Tibial nerve (tissue), 4 donors: Measurements from ENCODE around the gene KIFC1. TPM values are rescaled to one million over a fixed set of nuclear protein-coding genes. Genes with fewer than 3 reads are reported as not detected.
A peak's percentile ranks its signal among the peaks of the same experiment; 100 is the strongest.
"Not testable (repeated sequence)": the region's sequence is repeated elsewhere in the genome, so short reads cannot be mapped to it uniquely, and the experiment has no call there.

Source experiments
- DNase-seq, 2 donors: peaks; one replicate each; pipeline ENCODE4 v3.0.0-alpha.2; 2019; ENCODE audit warnings: low spot score in 2 of 2
- H3K27ac ChIP-seq, 4 donors: fragments of 200-600 bp; sonication (generic) in 3 of 4; one replicate each; pipeline ENCODE4 v1.5.1; 2017 to 2019; ENCODE audit warnings: mild to moderate bottlenecking in 1 of 4
- H3K27me3 ChIP-seq, 2 donors: fragments of 200-600 bp; sonication (generic) in 1 of 2; one replicate each; pipeline versions ENCODE4 v1.5.1 to v1.6.0; 2017 to 2019
- H3K36me3 ChIP-seq, 3 donors: fragments of 200-600 bp; sonication (generic); one replicate each; pipeline ENCODE4 v1.5.1; 2018 to 2019
- H3K4me1 ChIP-seq, 4 donors: fragments of 200-600 bp; sonication (generic) in 3 of 4; one replicate each; pipeline ENCODE4 v1.5.1; 2017 to 2019
- H3K4me3 ChIP-seq, 4 donors: fragments of 200-600 bp; sonication (generic) in 3 of 4; one replicate each; pipeline ENCODE4 v1.5.1; 2017 to 2019; ENCODE audit warnings: mild to moderate bottlenecking in 1 of 4, moderate library complexity in 1 of 4
- H3K9me3 ChIP-seq, 4 donors: fragments of 200-600 bp; sonication (generic) in 3 of 4; one replicate each; pipeline ENCODE4 v1.5.1; 2017 to 2019
- EP300 ChIP-seq, 2 donors: sonication (generic); formaldehyde crosslinking; IDR thresholded peaks; one replicate each; pipeline ENCODE4 v1.6.1; 2017; ENCODE audit warnings: antibody characterized with exemption in 2 of 2, mild to moderate bottlenecking in 1 of 2
- POLR2A ChIP-seq, 2 donors: fragments of 450-650 bp; IDR thresholded peaks; one replicate each; pipeline ENCODE4 v1.6.1; 2017; ENCODE audit warnings: antibody characterized with exemption in 2 of 2, mild to moderate bottlenecking in 2 of 2, moderate library complexity in 2 of 2
- WGBS, 2 donors: methylation state at CpG; one replicate each; pipeline ENCODE4 v1.1.5; 2018; 5-methylcytosine and 5-hydroxymethylcytosine counted together
- total RNA-seq, 4 donors: library from RNA; depleted of rRNA; stranded (reverse); fragments of >200 nt; gene quantifications; one replicate each; pipeline ENCODE4 v1.1.0, GENCODE V29; 2016
- TF ChIP-seq, protein P1 (sequence below), 5 experiments: fragments of 200-600 bp in 3 of 5; fragments of 450-650 bp in 2 of 5; sonication (generic) in 3 of 5; IDR thresholded peaks; one replicate each; pipeline ENCODE4 v1.5.1; 2016 to 2019; ENCODE audit warnings: antibody characterized with exemption in 5 of 5, mild to moderate bottlenecking in 3 of 5, moderate library complexity in 2 of 5

The KIFC1 gene
- total RNA-seq, 4 donors from 2014 or later, result 0.42 to 3.6 (median 2.1) TPM

GRCh38 chr6:33367009-33367714, 24.5 kb upstream of the KIFC1 start:
- Histone ChIP-seq H3K27ac (no peak overlapping the region), H3K4me3 (no peak overlapping the region), H3K36me3 (no peaks in the 10 kb centered on the region), H3K4me1 (no peaks in the 10 kb centered on the region), H3K9me3 (no peaks in the 10 kb centered on the region), H3K27me3 (no peaks in the 10 kb centered on the region)
- 62 to 69% methylated on average over 8 of the region's 8 CpGs for WGBS, 2 donors
- no peak for DNase-seq
- TF ChIP-seq, protein P1, sequence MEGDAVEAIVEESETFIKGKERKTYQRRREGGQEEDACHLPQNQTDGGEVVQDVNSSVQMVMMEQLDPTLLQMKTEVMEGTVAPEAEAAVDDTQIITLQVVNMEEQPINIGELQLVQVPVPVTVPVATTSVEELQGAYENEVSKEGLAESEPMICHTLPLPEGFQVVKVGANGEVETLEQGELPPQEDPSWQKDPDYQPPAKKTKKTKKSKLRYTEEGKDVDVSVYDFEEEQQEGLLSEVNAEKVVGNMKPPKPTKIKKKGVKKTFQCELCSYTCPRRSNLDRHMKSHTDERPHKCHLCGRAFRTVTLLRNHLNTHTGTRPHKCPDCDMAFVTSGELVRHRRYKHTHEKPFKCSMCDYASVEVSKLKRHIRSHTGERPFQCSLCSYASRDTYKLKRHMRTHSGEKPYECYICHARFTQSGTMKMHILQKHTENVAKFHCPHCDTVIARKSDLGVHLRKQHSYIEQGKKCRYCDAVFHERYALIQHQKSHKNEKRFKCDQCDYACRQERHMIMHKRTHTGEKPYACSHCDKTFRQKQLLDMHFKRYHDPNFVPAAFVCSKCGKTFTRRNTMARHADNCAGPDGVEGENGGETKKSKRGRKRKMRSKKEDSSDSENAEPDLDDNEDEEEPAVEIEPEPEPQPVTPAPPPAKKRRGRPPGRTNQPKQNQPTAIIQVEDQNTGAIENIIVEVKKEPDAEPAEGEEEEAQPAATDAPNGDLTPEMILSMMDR (IDR thresholded peaks at IDR 0.05), result no peak
- TF ChIP-seq EP300 (IDR thresholded peaks at IDR 0.05) (no peak), POLR2A (IDR thresholded peaks at IDR 0.05) (no peak)

GRCh38 chr6:33367715-33368025, 24.0 kb upstream of the KIFC1 start:
- WGBS, 2 donors, result 82 to 85% methylated on average over 5 of the region's 5 CpGs
- DNase-seq, H3K27me3 ChIP-seq, H3K27ac ChIP-seq, H3K36me3 ChIP-seq, H3K9me3 ChIP-seq, H3K4me3 ChIP-seq, H3K4me1 ChIP-seq: not testable (repeated sequence)

GRCh38 chr6:33371901-33372300, 19.7 kb upstream of the KIFC1 start:
- not testable (repeated sequence) for H3K27ac ChIP-seq, H3K36me3 ChIP-seq, H3K27me3 ChIP-seq, H3K9me3 ChIP-seq, H3K4me3 ChIP-seq, DNase-seq
- 85 to 86% methylated on average over 8 of the region's 8 CpGs for WGBS, 2 donors
- H3K4me1 ChIP-seq, result peaks cover 0 to 32% (median 20%) of the 10 kb centered on the region in 4 donors

DNA sequence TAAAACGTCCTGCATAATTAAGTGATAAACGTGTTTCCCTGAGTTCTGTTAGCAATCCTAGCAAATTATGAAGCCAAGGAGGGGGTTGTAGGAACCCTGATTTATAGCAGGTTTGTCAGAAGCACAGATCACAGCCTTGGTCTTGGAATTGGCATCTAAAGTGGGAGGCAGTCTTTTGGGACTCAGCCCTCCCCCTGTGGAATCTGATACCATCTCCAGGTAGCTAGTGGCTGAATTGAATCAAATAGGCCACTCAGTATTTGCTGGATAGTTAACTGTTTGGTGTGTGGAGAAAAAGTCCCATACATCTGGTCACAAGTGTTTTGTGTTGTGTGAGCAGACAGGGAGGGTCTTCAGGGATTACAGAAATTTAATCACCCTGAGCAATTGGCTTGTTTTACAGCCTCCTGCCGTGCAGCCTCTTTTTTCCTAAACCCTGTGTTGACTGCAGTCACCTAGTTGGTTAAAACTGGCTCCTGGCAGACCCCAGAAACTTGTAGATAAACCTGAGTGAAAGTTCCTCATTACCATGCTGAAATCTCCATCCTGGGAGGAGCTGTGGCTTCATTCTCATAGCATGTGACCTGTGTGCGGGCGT, 19.0 kb upstream of the KIFC1 start:
- 46 to 54% methylated on average over 5 of the region's 5 CpGs for WGBS, 2 donors
- DNase-seq, result no peak
- Histone ChIP-seq H3K9me3 (no peaks in the 10 kb centered on the region), H3K4me3 (no peak overlapping the region), H3K27me3 (no peaks in the 10 kb centered on the region), H3K27ac (no peak overlapping the region), H3K36me3 (no peaks in the 10 kb centered on the region), H3K4me1 (peaks cover 0 to 38% (median 20%) of the 10 kb centered on the region in 4 donors)
- TF ChIP-seq EP300 (IDR thresholded peaks at IDR 0.05), result no peak
- TF ChIP-seq, protein P1 (IDR thresholded peaks at IDR 0.05), result no peak
- TF ChIP-seq POLR2A (IDR thresholded peaks at IDR 0.05), result no peak

GRCh38 chr6:33373960-33374910, 17.4 kb upstream of the KIFC1 start:
- WGBS, 2 donors, result 60 to 67% methylated on average over 8 of the region's 8 CpGs
- Histone ChIP-seq H3K36me3 (no peaks in the 10 kb centered on the region), H3K9me3 (no peaks in the 10 kb centered on the region), H3K4me3 (no peak overlapping the region), H3K27ac (peak overlapping the region; percentile 59 to 92 (median 70)), H3K27me3 (no peaks in the 10 kb centered on the region), H3K4me1 (peaks cover 0 to 41% (median 20%) of the 10 kb centered on the region in 4 donors)
- TF ChIP-seq POLR2A (IDR thresholded peaks at IDR 0.05), result no peak
- TF ChIP-seq EP300 (IDR thresholded peaks at IDR 0.05), result no peak
- TF ChIP-seq, protein P1 (IDR thresholded peaks at IDR 0.05), result no peak
- DNase-seq, result no peak
